Keratinocyte (primary cell): Measurements from ENCODE around the gene PRAMEF12.

Experiments
- CTCF ChIP-seq, 3 experiments: IDR thresholded peaks in 1 of 3; conservative IDR thresholded peaks in 1 of 3; optimal IDR thresholded peaks in 1 of 3; 2 replicates in 2 of 3; 3 replicates in 1 of 3; pipeline versions ENCODE3 to v1.5.1; 2011; ENCODE audit warnings: low read length in 3 of 3, mild to moderate bottlenecking in 3 of 3, moderate library complexity in 2 of 3, control low read depth in 1 of 3, inconsistent platforms in 1 of 3; ENCODE audit not compliant: insufficient read depth in 2 of 3; ENCODE audit errors: extremely low read depth in 1 of 3
- EZH2 ChIP-seq: IDR thresholded peaks from one replicate; pipeline ENCODE4 v1.6.1; 2012; ENCODE audit warnings: inconsistent platforms, mild to moderate bottlenecking, low read length, moderate library complexity

- TF ChIP-seq CTCF (optimal IDR thresholded peaks at IDR 0.05 in 1 of 3, IDR thresholded peaks at IDR 0.05 in 1 of 3, conservative IDR thresholded peaks at IDR 0.05 in 1 of 3; ENCODE audit: extremely low read depth in 1 of 3, insufficient read depth in 2 of 3, low read length in 3 of 3) (peak in 1 of 3 experiments; percentile 13), EZH2 (no peak)
These were observed 13.2 kb upstream of the PRAMEF12 start for GRCh38 chr1:12760256-12760795.
